GM19372 (cell line): ENCODE data around the gene YDJC.
"Not testable (repeated sequence)": the region's sequence is repeated elsewhere in the genome, so short reads cannot be mapped to it uniquely, and the experiment has no call there.

Experiments
- ATAC-seq: cut with Tn5 transposase; IDR thresholded peaks from one replicate; pipeline ENCODE4 v1.9.1; 2021; ENCODE audit warnings: mild to moderate bottlenecking, low read depth, moderate library complexity; ENCODE audit not compliant: unreplicated experiment

Gene YDJC

GRCh38 chr22:21632931-21633330 is 3.1 kb upstream of the YDJC start:
- ATAC-seq = no peak

- no peak for ATAC-seq
Measured at GRCh38 chr22:21632237-21632895, 2.5 kb upstream of the YDJC start, which contains the start of gene CCDC116. Gene CCDC116, plus strand, starts transcription at chr22:21632760. Its CDS starts 422 bp downstream, at chr22:21633182.

GRCh38 chr22:21631025-21631424 is 1.2 kb upstream of the YDJC start:
- no peak for ATAC-seq

GRCh38 chr22:21628386-21629254 is 1.2 kb downstream of the YDJC start:
- no peak for ATAC-seq

- ATAC-seq = no peak
Measured at GRCh38 chr22:21626735-21627469, 2.9 kb downstream of the YDJC start.

- ATAC-seq = no peak
Measured at GRCh38 chr22:21626073-21626734, 3.6 kb downstream of the YDJC start.

GRCh38 chr22:21624880-21625791 is 4.7 kb downstream of the YDJC start:
- no peak for ATAC-seq

- ATAC-seq = no peak
Measured at GRCh38 chr22:21624120-21624879, 5.5 kb downstream of the YDJC start.

GRCh38 chr22:21623648-21623970 is 6.2 kb downstream of the YDJC start:
- ATAC-seq = no peak

- no peak for ATAC-seq
Measured at GRCh38 chr22:21622919-21623647, 6.7 kb downstream of the YDJC start.

- ATAC-seq = no peak
Measured at GRCh38 chr22:21622011-21622918, 7.6 kb downstream of the YDJC start.

- ATAC-seq = no peak
Measured at GRCh38 chr22:21621025-21621424, 8.8 kb downstream of the YDJC start.

GRCh38 chr22:21617337-21617736 is 12.5 kb downstream of the YDJC start:
- ATAC-seq = not testable (repeated sequence)

GRCh38 chr22:21615731-21616130 is 14.1 kb downstream of the YDJC start:
- ATAC-seq = no peak

- ATAC-seq = no peak
Measured at GRCh38 chr22:21613553-21614233, 16.1 kb downstream of the YDJC start.

- no peak for ATAC-seq
Measured at GRCh38 chr22:21612858-21613257, 17.0 kb downstream of the YDJC start.
